RWPE1 (cell line): ENCODE data around the gene ASAP2.
"Not testable (repeated sequence)": the region's sequence is repeated elsewhere in the genome, so short reads cannot be mapped to it uniquely, and the experiment has no call there.

Experiments
- CTCF ChIA-PET: fragments of 350-600 bp; sonication (Branson Sonifier 250); formaldehyde crosslinking; extraction: SDS; loops from one replicate; lab custom pipeline; 2021; lab: Yijun Ruan, JAX
- POLR2A ChIA-PET: fragments of 400-600 bp; formaldehyde crosslinking; extraction: SDS; loops from one replicate; lab custom pipeline; 2020; ENCODE audit warnings: antibody characterized with exemption; ENCODE audit not compliant: low non-redundant PET; lab: Yijun Ruan, JAX
- DNase-seq: peaks from one replicate; pipeline ENCODE4 v3.0.0; 2012; ENCODE audit warnings: low spot score
- H3K27ac ChIP-seq: fragments of 450-650 bp; 2 replicates; pipeline ENCODE4 v1.5.1; 2017
- TF ChIP-seq, protein P1 (sequence below): fragments of 450-650 bp; conservative IDR thresholded peaks from 2 replicates; pipeline ENCODE4 v1.5.1; 2017; ENCODE audit warnings: low read depth, mild to moderate bottlenecking

Gene ASAP2

DNA sequence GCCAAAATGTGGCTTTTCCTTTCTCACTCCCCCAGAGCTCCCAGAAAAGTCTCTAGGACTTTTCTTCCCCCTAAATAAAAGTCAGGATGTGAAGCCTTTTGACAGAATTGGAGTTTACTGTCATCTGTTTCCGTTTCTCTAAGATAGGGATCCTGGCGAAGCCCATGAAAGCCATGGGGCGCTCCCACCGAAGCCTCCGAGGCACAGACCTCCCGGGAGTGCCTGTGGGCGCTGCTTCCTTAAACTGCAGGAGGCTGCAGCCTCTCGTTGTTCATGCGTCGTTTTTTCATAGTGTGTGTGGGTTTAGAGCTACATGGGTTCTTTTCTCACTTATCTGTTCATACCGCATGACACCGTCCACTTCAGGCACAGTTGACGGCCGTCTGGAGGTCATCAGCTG is 56.8 kb downstream of the ASAP2 start:
- H3K27ac ChIP-seq, result peak overlapping the region; percentile 56
- ChIA-PET CTCF (interaction anchor here (0.9 kb wide), 1 partner anchor 10 kb away, joined by 3 read pairs; no protein-coding TSS in a partner anchor), POLR2A (no interaction called here)
- no peak for DNase-seq
- TF ChIP-seq, protein P1, sequence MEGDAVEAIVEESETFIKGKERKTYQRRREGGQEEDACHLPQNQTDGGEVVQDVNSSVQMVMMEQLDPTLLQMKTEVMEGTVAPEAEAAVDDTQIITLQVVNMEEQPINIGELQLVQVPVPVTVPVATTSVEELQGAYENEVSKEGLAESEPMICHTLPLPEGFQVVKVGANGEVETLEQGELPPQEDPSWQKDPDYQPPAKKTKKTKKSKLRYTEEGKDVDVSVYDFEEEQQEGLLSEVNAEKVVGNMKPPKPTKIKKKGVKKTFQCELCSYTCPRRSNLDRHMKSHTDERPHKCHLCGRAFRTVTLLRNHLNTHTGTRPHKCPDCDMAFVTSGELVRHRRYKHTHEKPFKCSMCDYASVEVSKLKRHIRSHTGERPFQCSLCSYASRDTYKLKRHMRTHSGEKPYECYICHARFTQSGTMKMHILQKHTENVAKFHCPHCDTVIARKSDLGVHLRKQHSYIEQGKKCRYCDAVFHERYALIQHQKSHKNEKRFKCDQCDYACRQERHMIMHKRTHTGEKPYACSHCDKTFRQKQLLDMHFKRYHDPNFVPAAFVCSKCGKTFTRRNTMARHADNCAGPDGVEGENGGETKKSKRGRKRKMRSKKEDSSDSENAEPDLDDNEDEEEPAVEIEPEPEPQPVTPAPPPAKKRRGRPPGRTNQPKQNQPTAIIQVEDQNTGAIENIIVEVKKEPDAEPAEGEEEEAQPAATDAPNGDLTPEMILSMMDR, result no peak

DNA sequence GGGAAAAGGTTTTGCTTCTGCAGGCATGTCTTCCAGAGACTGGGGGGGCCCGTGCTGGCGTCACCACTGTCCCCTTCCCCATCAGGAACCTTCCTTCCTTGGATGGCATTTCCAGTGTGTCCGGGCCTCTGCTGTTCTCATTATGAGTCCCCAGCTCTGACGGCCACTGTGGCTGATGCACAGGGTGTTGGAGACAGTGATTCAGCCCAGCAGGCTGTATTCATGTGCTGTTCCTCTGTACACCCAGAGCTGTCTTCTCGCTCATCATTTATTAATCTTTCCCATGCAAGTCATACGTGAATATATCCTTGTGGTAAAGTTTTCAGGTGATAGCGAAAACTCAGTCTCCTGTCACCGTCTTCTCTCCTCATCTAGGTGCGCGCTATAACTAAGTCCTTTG is 57.7 kb downstream of the ASAP2 start:
- peak overlapping the region; percentile 42 for H3K27ac ChIP-seq
- ChIA-PET CTCF (interaction anchor here (0.7 to 0.9 kb wide), 2 partner anchors 9 kb away, joined by 3 to 5 read pairs; no protein-coding TSS in a partner anchor), POLR2A (no interaction called here)
- no peak for DNase-seq
- TF ChIP-seq, protein P1, result no peak

DNA sequence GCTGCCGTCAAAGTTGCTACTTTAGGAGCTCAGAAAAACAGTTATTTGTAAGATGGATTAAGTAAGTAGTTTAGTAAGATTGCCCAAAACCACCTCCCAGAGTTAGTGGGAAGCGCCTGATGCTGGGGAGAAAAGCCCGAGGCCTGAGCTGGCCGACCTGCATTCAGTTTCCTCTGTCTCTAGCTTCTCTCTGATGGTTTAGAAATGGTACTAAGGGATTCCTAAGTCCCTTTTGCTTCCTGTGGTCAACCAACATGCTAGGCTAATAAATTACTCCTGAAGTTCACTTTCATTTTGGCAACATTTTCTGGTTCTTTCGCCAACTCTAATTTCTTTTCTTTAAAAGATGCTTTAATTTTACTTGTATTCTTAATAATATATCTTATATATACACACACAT is 60.1 kb downstream of the ASAP2 start:
- CTCF ChIA-PET, result interaction anchor here (0.5 kb wide), 1 partner anchor 79 kb away, joined by 3 read pairs; no protein-coding TSS in a partner anchor
- H3K27ac ChIP-seq, result peak overlapping the region; percentile 55
- TF ChIP-seq, protein P1, result no peak
- POLR2A ChIA-PET, result no interaction called here
- no peak for DNase-seq

DNA sequence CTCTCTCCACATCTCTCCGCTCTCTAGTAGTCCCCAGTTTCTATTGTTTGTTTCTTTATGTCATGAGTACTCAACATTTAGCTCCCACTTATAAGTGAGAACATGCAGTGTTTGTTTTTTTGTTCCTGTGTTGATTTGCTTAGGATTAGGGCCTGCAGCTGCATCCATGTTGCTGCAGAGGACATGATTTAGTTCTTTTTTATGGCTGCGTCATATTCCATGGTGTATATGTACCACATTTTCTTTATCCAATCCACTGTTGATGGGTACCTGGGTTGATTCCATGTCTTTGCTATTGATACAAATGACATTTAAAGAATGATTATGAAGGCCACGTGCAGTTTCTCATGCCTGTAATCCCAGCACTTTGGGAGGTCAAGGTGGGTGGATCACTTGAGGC is 60.7 kb downstream of the ASAP2 start:
- H3K27ac ChIP-seq, DNase-seq, POLR2A ChIA-PET: not testable (repeated sequence)
- CTCF ChIA-PET, result interaction anchor here (0.6 kb wide), 1 partner anchor 1402 kb away, joined by 3 read pairs; no protein-coding TSS in a partner anchor

DNA sequence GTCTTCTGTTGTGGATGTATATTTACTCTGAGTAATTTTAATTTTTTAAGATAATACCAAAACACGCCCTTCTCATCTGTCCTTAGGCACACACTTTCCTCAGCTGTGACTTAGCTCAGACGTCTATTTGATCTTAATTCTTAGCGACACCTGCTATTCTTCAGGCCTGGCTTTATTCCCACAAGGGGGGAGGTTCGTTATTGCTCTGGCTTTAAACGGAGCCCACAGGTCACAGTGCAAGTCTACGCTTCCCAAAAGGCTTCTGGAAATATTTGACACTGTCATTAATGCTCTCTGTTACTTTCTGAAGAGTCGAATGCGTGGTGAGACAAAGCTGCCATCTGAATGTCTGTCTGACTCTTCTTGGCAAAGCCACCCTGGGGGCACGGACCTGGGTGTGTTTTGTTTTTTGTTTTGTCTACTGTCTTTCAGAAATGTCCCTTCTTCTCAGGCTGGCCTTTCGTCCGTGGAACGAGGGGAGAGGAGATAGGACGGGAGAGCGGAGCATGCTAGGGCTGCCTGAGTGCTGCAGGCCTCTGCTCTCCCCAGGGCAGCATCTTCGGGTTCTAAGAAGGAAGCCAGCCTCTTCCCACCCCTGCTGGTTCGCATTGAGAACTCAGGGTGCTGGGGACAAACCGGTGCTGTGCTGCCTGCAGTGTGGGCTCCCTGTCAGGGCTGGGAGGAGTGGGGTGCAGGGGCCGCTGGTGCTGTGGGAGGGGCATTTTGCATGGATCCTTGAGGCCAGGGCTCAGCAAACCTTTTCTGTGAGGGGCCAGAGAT is 61.9 kb downstream of the ASAP2 start:
- CTCF ChIA-PET, result no interaction called here
- POLR2A ChIA-PET, result no interaction called here
- TF ChIP-seq, protein P1, result no peak
- no peak for DNase-seq
- peak overlapping the region; percentile 41 for H3K27ac ChIP-seq

DNA sequence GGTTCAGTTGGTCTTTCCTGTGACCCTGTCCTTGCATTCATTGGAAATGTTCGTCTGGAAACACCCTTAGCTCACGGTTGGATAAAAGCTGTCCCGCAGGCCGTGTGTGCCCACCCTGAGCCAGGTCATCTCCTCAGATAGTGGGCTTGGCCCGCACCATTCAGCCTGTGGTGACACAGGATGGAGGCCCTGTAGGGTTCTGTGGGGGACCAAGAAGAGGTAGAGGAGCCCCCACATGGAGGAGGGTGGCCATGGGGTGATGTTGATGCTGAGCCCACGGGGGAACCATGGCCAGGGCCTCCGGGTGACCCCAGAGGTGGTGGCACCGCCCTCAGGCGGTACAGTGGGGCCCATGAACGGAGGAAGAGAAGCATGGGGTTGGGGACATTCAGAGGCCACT is 62.7 kb downstream of the ASAP2 start:
- CTCF ChIA-PET, result interaction anchor here (1.1 kb wide), 1 partner anchor 9 kb away, joined by 3 read pairs; no protein-coding TSS in a partner anchor
- TF ChIP-seq, protein P1, result no peak
- H3K27ac ChIP-seq, result peak overlapping the region; percentile 41
- DNase-seq, result no peak
- POLR2A ChIA-PET, result no interaction called here
